Activated T-cell treated with anti-CD3 and anti-CD28 coated beads for 1 hour (primary cell): ENCODE measurements around the gene RBP2.

Source experiments
- DNase-seq: peaks from one replicate; pipeline ENCODE4 v3.0.0-alpha.2; 2020; ENCODE audit warnings: low read depth

Gene RBP2

GRCh38 chr3:139480585-139480984 lies 4.3 kb upstream of the RBP2 start:
- DNase-seq = no peak

GRCh38 chr3:139477710-139478640 lies 1.7 kb upstream of the RBP2 start:
- DNase-seq = no peak

GRCh38 chr3:139473155-139473771 lies 3.1 kb downstream of the RBP2 start:
- no peak for DNase-seq

GRCh38 chr3:139472380-139473010 lies 3.8 kb downstream of the RBP2 start:
- DNase-seq = no peak

- no peak for DNase-seq
These were observed 6.1 kb downstream of the RBP2 start for GRCh38 chr3:139470199-139470598.

- no peak for DNase-seq
These were observed 7.9 kb downstream of the RBP2 start for GRCh38 chr3:139468399-139468798.

- no peak for DNase-seq
These were observed 10.0 kb downstream of the RBP2 start for GRCh38 chr3:139466360-139466759.

GRCh38 chr3:139465636-139466035 lies 10.7 kb downstream of the RBP2 start:
- no peak for DNase-seq

- DNase-seq = no peak
These were observed 12.8 kb downstream of the RBP2 start for GRCh38 chr3:139463466-139463865.

- no peak for DNase-seq
These were observed 15.8 kb downstream of the RBP2 start for GRCh38 chr3:139460529-139460928.

GRCh38 chr3:139460076-139460475 lies 16.2 kb downstream of the RBP2 start:
- no peak for DNase-seq

- no peak for DNase-seq
These were observed 18.0 kb downstream of the RBP2 start for GRCh38 chr3:139458348-139458747.

GRCh38 chr3:139457066-139457465 lies 19.2 kb downstream of the RBP2 start:
- DNase-seq = no peak

GRCh38 chr3:139456386-139456785 lies 19.9 kb downstream of the RBP2 start:
- DNase-seq = no peak

- DNase-seq = no peak
These were observed 20.5 kb downstream of the RBP2 start for GRCh38 chr3:139455855-139456254.

- DNase-seq = no peak
These were observed 21.1 kb downstream of the RBP2 start for GRCh38 chr3:139455206-139455605.

- DNase-seq = no peak
These were observed 22.0 kb downstream of the RBP2 start for GRCh38 chr3:139454346-139454745.

- no peak for DNase-seq
These were observed 26.2 kb downstream of the RBP2 start for GRCh38 chr3:139450159-139450558.

- no peak for DNase-seq
These were observed 26.8 kb downstream of the RBP2 start for GRCh38 chr3:139449566-139449965.

- no peak for DNase-seq
These were observed 28.2 kb downstream of the RBP2 start for GRCh38 chr3:139448104-139448503.

GRCh38 chr3:139447486-139447885 lies 28.8 kb downstream of the RBP2 start:
- no peak for DNase-seq

- DNase-seq = no peak
These were observed 31.9 kb downstream of the RBP2 start for GRCh38 chr3:139444446-139444845.

GRCh38 chr3:139443186-139443585 lies 33.1 kb downstream of the RBP2 start:
- no peak for DNase-seq
